ENCODE results near the gene DAB2IP. TPM values are rescaled to one million over a fixed set of nuclear protein-coding genes. Genes with fewer than 3 reads are reported as not detected.
"Not testable (repeated sequence)": the region's sequence is repeated elsewhere in the genome, so short reads cannot be mapped to it uniquely, and the experiment has no call there.

Gene DAB2IP
- total and polyA plus RNA-seq, 2 donors = 16.8 to 42.3 TPM

GRCh38 chr9:121642758-121643157, 8.7 kb upstream of the DAB2IP start:
- WGBS = 90% methylated on average over 3 of the region's 3 CpGs
- Histone ChIP-seq H3K27ac (ENCODE audit: low read depth) (no peak overlapping the region), H3K36me3 (ENCODE audit: insufficient read depth) (no peaks in the 10 kb centered on the region), H3K4me3 (ENCODE audit: low read depth, low read length) (no peak overlapping the region), H3K4me1 (ENCODE audit: insufficient read depth) (no peaks in the 10 kb centered on the region)
- DNase-seq (ENCODE audit: extremely low spot score) = no peak

GRCh38 chr9:121643473-121643872, 8.0 kb upstream of the DAB2IP start:
- Histone ChIP-seq H3K4me3 (ENCODE audit: low read depth, low read length) (no peak overlapping the region), H3K4me1 (ENCODE audit: insufficient read depth) (no peaks in the 10 kb centered on the region)
- 90% methylated on average over 3 of the region's 3 CpGs for WGBS

GRCh38 chr9:121644040-121644439, 7.4 kb upstream of the DAB2IP start:
- not testable (repeated sequence) for DNase-seq (ENCODE audit: extremely low spot score); H3K27ac ChIP-seq (ENCODE audit: low read depth); H3K36me3 ChIP-seq (ENCODE audit: insufficient read depth); H3K4me1 ChIP-seq (ENCODE audit: insufficient read depth); H3K4me3 ChIP-seq (ENCODE audit: low read depth, low read length)
- WGBS = 95% methylated on average over 10 of the region's 10 CpGs

More at GRCh38 chr9:121643473-121643872, 8.0 kb upstream of the DAB2IP start:
- Histone ChIP-seq H3K36me3 (ENCODE audit: insufficient read depth) (no peaks in the 10 kb centered on the region), H3K27ac (ENCODE audit: low read depth) (no peak overlapping the region)
- DNase-seq (ENCODE audit: extremely low spot score) = no peak

- no peaks in the 10 kb centered on the region for H3K4me1 ChIP-seq (ENCODE audit: insufficient read depth)
- 41% methylated on average over 4 of the region's 4 CpGs for WGBS
Observed at GRCh38 chr9:121645003-121645402, 6.4 kb upstream of the DAB2IP start.

GRCh38 chr9:121645853-121646807, 5.3 kb upstream of the DAB2IP start:
- Histone ChIP-seq H3K4me1 (ENCODE audit: insufficient read depth) (no peaks in the 10 kb centered on the region), H3K27ac (ENCODE audit: low read depth) (no peak overlapping the region), H3K36me3 (ENCODE audit: insufficient read depth) (no peaks in the 10 kb centered on the region), H3K4me3 (ENCODE audit: low read depth, low read length) (no peak overlapping the region)
- 75% methylated on average over 22 of the region's 22 CpGs for WGBS
- DNase-seq (ENCODE audit: extremely low spot score) = no peak

More at GRCh38 chr9:121645003-121645402, 6.4 kb upstream of the DAB2IP start:
- no peak for DNase-seq (ENCODE audit: extremely low spot score)
- Histone ChIP-seq H3K4me3 (ENCODE audit: low read depth, low read length) (no peak overlapping the region), H3K36me3 (ENCODE audit: insufficient read depth) (no peaks in the 10 kb centered on the region), H3K27ac (ENCODE audit: low read depth) (no peak overlapping the region)

DNA sequence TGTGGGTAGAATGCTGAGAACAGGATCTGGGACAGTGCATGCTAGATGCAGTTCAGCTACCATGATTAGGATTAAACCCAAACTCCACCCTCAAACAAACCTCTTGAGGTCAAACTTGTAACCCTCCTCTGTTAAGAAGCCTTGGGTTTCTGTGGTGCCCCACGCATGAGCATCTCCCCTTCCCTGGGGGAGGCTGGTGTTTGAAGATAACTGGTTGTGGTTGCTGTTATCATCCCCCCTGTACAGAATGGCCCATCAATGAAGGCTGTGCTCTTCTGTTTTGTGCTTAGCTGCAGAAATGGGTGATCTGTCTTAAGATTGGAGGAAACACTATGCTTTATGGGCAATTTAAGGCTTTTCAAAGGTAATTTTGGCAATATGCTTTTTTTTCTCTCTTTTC, 4.4 kb upstream of the DAB2IP start:
- H3K4me1 ChIP-seq (ENCODE audit: insufficient read depth) = no peaks in the 10 kb centered on the region
- no peak for DNase-seq (ENCODE audit: extremely low spot score)
- 77% methylated on average over 1 of the region's 1 CpG for WGBS
- no peak overlapping the region for H3K4me3 ChIP-seq (ENCODE audit: low read depth, low read length)
- H3K36me3 ChIP-seq (ENCODE audit: insufficient read depth) = no peaks in the 10 kb centered on the region
- no peak overlapping the region for H3K27ac ChIP-seq (ENCODE audit: low read depth)

- Histone ChIP-seq H3K36me3 (ENCODE audit: insufficient read depth) (no peaks in the 10 kb centered on the region), H3K4me3 (ENCODE audit: low read depth, low read length) (no peak overlapping the region), H3K27ac (ENCODE audit: low read depth) (no peak overlapping the region), H3K4me1 (ENCODE audit: insufficient read depth) (no peaks in the 10 kb centered on the region)
- no peak for DNase-seq (ENCODE audit: extremely low spot score)
- WGBS = 97% methylated on average over 5 of the region's 5 CpGs
Observed at GRCh38 chr9:121648172-121648571, 3.3 kb upstream of the DAB2IP start.

DNA sequence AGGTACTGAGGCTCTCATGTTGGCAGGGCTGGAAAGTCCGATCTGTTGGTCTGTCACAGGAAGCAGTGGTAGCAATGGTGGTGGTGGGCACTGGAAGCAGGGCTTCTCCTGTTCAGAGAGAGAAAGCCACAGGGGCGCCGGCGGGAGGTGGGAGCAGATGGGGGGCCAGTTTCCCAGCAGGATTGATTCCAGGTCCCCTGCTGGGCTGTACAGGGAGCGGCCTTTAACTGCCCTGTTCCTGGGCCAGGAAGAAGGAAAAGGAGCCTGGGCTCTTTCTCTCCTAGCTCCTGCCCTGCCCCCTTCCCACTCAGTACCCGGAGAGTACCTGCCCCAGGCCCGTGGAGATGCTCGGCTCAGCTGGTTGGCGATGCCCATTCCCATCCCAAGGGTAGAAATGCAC, 2.6 kb upstream of the DAB2IP start:
- Histone ChIP-seq H3K36me3 (ENCODE audit: insufficient read depth) (no peaks in the 10 kb centered on the region), H3K27ac (ENCODE audit: low read depth) (no peak overlapping the region), H3K4me3 (ENCODE audit: low read depth, low read length) (no peak overlapping the region), H3K4me1 (ENCODE audit: insufficient read depth) (no peaks in the 10 kb centered on the region)
- 83% methylated on average over 9 of the region's 9 CpGs for WGBS
- no peak for DNase-seq (ENCODE audit: extremely low spot score)

DNA sequence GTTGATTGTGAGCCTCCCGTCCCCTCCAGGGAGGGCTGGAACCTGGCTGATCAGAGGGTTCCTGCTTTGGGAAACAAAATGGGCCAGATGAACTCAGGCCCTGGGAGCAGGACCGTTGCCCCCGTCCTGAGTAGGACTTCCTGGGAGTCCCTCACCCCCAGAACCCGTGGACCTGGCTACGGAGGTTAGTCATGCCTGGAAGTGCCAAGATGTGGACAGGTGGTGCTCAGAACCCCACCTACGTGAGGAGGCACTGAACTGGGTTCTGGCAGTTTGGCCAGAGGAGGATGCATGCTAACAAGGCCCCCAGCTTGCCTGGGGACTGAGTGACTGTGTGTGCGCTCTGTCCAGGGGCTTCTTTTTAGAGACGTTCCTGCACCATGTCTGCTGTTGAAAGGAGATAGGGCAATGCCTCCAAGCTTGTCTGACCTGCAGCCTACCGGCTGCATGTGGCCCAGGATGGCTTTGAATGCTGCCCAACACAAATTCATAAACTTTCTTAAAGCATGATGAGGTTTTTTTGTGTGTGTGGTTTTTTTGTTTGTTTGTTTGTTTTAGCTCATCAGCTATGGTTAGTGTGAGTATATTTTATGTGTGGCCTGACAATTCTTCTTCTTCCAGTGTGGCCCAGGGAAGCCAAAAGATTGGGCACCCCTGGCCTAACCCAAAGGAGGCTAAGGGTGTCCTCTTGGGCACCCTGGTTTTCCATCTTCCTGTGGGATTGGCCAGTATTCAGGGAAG, 1.8 kb upstream of the DAB2IP start:
- Histone ChIP-seq H3K4me1 (ENCODE audit: insufficient read depth) (no peaks in the 10 kb centered on the region), H3K36me3 (ENCODE audit: insufficient read depth) (no peaks in the 10 kb centered on the region), H3K27ac (ENCODE audit: low read depth) (no peak overlapping the region), H3K4me3 (ENCODE audit: low read depth, low read length) (no peak overlapping the region)
- WGBS = 59% methylated on average over 9 of the region's 9 CpGs
- no peak for DNase-seq (ENCODE audit: extremely low spot score)

DNA sequence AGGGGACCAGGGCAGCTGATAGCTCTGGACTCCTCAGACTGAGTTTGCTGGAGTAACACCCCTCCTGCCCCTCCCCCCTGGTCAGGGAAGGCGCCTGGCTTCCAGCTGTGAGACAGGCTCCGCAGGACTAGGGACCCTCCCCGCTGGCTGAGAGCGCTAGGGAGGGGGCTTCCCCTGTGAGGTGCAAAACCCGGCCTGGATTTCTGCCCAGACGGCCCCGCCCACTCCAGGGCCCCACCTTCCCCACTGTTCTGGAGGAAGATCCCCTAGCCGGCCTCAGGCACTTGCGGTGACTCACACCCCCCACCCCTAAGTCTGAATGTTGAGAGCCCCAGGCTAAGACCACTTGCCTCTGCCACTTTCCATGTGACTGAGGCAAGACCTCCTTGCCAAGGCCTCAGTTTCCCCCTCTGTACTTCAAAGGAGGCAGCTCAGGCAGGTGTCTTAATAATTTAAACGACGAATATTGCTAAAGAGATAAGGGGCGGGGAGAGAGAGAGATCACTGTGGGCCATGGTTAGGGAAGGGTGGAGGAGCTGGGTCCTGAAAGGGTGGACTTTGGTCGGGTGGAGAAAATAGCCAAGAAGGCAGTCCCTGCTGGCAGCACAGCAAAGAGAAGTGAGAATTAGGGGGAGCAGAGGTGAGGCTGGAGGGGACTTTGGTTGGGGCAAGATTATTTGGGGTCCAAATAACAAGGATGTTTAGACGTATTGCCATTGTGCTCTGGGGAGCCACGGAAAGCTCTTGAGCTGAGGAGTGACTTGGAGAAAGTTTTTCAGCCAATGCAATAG, 1.0 kb upstream of the DAB2IP start:
- peak; percentile 76 for DNase-seq (ENCODE audit: extremely low spot score)
- 17% methylated on average over 15 of the region's 15 CpGs for WGBS
- no peak overlapping the region for H3K27ac ChIP-seq (ENCODE audit: low read depth)
- no peak overlapping the region for H3K4me3 ChIP-seq (ENCODE audit: low read depth, low read length)
- H3K36me3 ChIP-seq (ENCODE audit: insufficient read depth) = no peaks in the 10 kb centered on the region
- no peaks in the 10 kb centered on the region for H3K4me1 ChIP-seq (ENCODE audit: insufficient read depth)

DNA sequence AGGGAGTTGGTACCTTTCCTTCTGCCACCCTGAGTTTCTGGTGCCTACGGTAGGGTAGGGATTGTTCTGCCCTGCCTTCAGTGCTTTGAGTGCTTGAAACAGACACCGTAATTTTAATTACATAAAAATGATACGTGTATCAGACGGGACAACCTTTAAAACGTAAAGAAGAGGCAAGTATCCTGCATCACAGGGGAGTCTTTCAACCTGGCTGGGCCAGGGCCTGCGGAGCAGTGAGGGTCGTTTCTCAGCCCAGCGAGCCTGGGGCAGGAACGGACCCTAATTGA, 483 bp upstream of the DAB2IP start:
- Histone ChIP-seq H3K27ac (ENCODE audit: low read depth) (no peak overlapping the region), H3K36me3 (ENCODE audit: insufficient read depth) (no peaks in the 10 kb centered on the region), H3K4me1 (ENCODE audit: insufficient read depth) (no peaks in the 10 kb centered on the region), H3K4me3 (ENCODE audit: low read depth, low read length) (peak overlapping the region; percentile 59)
- DNase-seq (ENCODE audit: extremely low spot score) = no peak
- WGBS = 27% methylated on average over 9 of the region's 9 CpGs

- WGBS = 10% methylated on average over 29 of the region's 29 CpGs
- no peak for DNase-seq (ENCODE audit: extremely low spot score)
- no peaks in the 10 kb centered on the region for H3K36me3 ChIP-seq (ENCODE audit: insufficient read depth)
- H3K4me3 ChIP-seq (ENCODE audit: low read depth, low read length) = peak overlapping the region; percentile 59
- no peaks in the 10 kb centered on the region for H3K4me1 ChIP-seq (ENCODE audit: insufficient read depth)
- H3K27ac ChIP-seq (ENCODE audit: low read depth) = no peak overlapping the region
Observed at GRCh38 chr9:121652021-121652837, 795 bp downstream of the DAB2IP start.

GRCh38 chr9:121652838-121653231, 1.4 kb downstream of the DAB2IP start:
- peak overlapping the region; percentile 59 for H3K4me3 ChIP-seq (ENCODE audit: low read depth, low read length)
- H3K36me3 ChIP-seq (ENCODE audit: insufficient read depth) = no peaks in the 10 kb centered on the region
- WGBS = 59% methylated on average over 2 of the region's 2 CpGs
- H3K27ac ChIP-seq (ENCODE audit: low read depth) = no peak overlapping the region
- no peaks in the 10 kb centered on the region for H3K4me1 ChIP-seq (ENCODE audit: insufficient read depth)
- no peak for DNase-seq (ENCODE audit: extremely low spot score)

Measured in urinary bladder (tissue), 4 donors.